ENCODE data around the gene DNAH11.

The DNAH11 gene

DNA sequence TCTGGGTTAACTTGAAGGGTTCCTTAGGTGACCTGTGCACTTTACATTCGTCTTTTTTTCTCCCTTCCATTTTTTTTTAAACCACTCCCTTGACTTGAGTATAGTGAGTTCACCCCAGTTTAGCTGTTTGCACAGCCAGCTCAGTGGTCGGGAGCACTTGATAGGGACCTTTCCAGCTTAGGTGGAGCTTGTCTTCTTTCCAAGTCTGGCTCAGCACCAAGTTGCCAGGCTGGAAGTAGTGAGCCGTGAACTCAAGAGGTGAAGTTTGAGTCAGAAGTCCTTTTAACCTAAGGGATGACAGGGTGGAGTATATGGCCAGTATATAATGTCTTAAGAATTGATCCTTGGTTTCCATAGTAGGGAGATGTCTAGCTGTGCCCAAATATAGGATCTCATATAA lies 7.2 kb downstream of the DNAH11 start:
- H3K4me1 ChIP-seq, result no peaks in the 10 kb centered on the region
- no peaks in the 10 kb centered on the region for H3K36me3 ChIP-seq
- H3K27me3 ChIP-seq, result peaks cover 18% of the 10 kb centered on the region
- no peak for DNase-seq
- no peak overlapping the region for H3K4me3 ChIP-seq (ENCODE audit: low read depth, low read length)
- no peak for TF ChIP-seq CTCF (IDR thresholded peaks at IDR 0.05; ENCODE audit: low read depth, low read length)
- no peaks in the 10 kb centered on the region for H3K9me3 ChIP-seq

DNA sequence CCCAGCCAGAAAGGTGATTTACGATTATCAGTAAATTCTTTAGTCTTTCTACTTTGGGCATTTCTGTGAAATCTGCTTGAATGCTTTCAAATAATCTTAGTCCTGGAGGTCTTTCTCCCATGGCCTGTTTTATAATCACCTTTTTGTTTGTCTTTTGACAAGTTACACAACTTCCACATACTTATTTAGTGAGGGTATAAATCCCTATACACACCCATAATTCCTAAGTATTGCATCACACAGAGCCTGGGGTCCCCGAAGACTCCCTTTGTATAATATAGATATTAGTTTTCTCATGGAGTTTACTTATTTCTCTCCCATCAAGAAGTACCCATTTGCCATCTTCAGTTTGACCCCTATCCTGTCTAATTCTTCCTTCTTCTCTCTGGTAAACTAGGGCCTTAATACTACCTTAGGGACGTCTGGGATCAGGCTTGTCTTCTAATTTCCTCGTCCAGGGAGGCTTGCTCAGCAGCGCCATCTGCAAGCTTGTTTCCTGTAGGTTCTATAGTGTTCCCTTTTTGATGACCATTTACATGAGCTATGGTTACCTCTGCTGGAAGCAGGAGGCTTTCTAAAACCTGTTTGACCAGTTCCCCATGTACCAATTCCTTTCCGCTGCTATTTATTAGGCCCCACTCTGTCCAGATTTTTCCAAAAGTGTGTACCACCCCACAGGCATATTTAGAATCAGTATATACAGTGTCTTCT lies 8.1 kb downstream of the DNAH11 start:
- Histone ChIP-seq H3K9me3 (no peaks in the 10 kb centered on the region), H3K36me3 (no peaks in the 10 kb centered on the region), H3K4me3 (ENCODE audit: low read depth, low read length) (no peak overlapping the region), H3K4me1 (no peaks in the 10 kb centered on the region), H3K27me3 (peaks cover 11% of the 10 kb centered on the region)
- TF ChIP-seq CTCF (IDR thresholded peaks at IDR 0.05; ENCODE audit: low read depth, low read length), result 0 out of 2 replicates have a peak, but pooled peaks have one; percentile 8
- DNase-seq, result no peak

GRCh38 chr7:21562385-21562784 lies 19.5 kb downstream of the DNAH11 start:
- peaks cover 9% of the 10 kb centered on the region; the same call in 1 of the 2 replicates for H3K27me3 ChIP-seq
- no peak overlapping the region for H3K4me3 ChIP-seq (ENCODE audit: low read depth, low read length)
- H3K9me3 ChIP-seq, result no peaks in the 10 kb centered on the region
- H3K36me3 ChIP-seq, result no peaks in the 10 kb centered on the region
- H3K4me1 ChIP-seq, result no peaks in the 10 kb centered on the region
- no peak for TF ChIP-seq CTCF (IDR thresholded peaks at IDR 0.05; ENCODE audit: low read depth, low read length)
- no peak for DNase-seq

GRCh38 chr7:21565614-21566013 lies 22.8 kb downstream of the DNAH11 start:
- Histone ChIP-seq H3K27me3 (peaks cover 16% of the 10 kb centered on the region), H3K4me3 (ENCODE audit: low read depth, low read length) (no peak overlapping the region), H3K9me3 (no peaks in the 10 kb centered on the region), H3K36me3 (no peaks in the 10 kb centered on the region), H3K4me1 (no peaks in the 10 kb centered on the region)
- TF ChIP-seq CTCF (IDR thresholded peaks at IDR 0.05; ENCODE audit: low read depth, low read length), result no peak
- no peak for DNase-seq

- TF ChIP-seq CTCF (IDR thresholded peaks at IDR 0.05; ENCODE audit: low read depth, low read length), result no peak
- Histone ChIP-seq H3K4me1 (no peaks in the 10 kb centered on the region), H3K36me3 (no peaks in the 10 kb centered on the region), H3K27me3 (peaks cover 19% of the 10 kb centered on the region), H3K9me3 (no peaks in the 10 kb centered on the region), H3K4me3 (ENCODE audit: low read depth, low read length) (no peak overlapping the region)
- no peak for DNase-seq
Measured at GRCh38 chr7:21566094-21566493, 23.3 kb downstream of the DNAH11 start.

DNA sequence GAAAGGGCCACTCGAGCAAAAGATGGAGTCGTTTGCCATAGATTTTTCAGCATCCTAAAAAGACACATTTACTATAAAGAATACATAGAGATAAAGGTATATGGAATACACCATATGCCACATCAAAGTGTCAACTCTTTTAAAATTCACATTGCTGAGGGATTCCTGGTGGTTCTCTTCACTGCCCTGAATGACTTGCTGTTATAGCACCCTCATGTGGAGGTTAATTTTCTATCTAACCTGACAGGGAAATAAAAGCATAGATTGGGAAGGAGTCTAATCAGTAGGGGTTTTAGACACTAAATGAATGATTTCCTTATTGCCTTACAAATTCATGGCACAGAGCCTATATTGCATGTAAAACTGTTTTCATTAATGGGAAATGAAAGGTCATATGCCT lies 25.9 kb downstream of the DNAH11 start:
- Histone ChIP-seq H3K36me3 (no peaks in the 10 kb centered on the region), H3K4me3 (ENCODE audit: low read depth, low read length) (no peak overlapping the region), H3K9me3 (no peaks in the 10 kb centered on the region), H3K27me3 (peaks cover 31% of the 10 kb centered on the region), H3K4me1 (no peaks in the 10 kb centered on the region)
- TF ChIP-seq CTCF (IDR thresholded peaks at IDR 0.05; ENCODE audit: low read depth, low read length), result peak; percentile 32
- DNase-seq, result no peak

Data from BE2C (cell line).